Measurements from ENCODE around the gene G6PC1.

GRCh38 chr17:42868338-42868737 is 32.3 kb upstream of the G6PC1 start:
- TF ChIP-seq CTCF (IDR thresholded peaks at IDR 0.05; ENCODE audit: low read depth, low read length), result no peak
- TF ChIP-seq EZH2phosphoT487 (IDR thresholded peaks at IDR 0.05; ENCODE audit: low read depth), result no peak

Data from OCI-LY3 (cell line).